NK-92 (cell line): ENCODE data around the gene FBXO10.
"Not testable (repeated sequence)": the region's sequence is repeated elsewhere in the genome, so short reads cannot be mapped to it uniquely, and the experiment has no call there.

Experiments used
- DNase-seq: peaks from one replicate; lab custom pipeline; 2025; ENCODE audit not compliant: unreplicated experiment; lab: John Stamatoyannopoulos, UW

FBXO10 gene, protein sequence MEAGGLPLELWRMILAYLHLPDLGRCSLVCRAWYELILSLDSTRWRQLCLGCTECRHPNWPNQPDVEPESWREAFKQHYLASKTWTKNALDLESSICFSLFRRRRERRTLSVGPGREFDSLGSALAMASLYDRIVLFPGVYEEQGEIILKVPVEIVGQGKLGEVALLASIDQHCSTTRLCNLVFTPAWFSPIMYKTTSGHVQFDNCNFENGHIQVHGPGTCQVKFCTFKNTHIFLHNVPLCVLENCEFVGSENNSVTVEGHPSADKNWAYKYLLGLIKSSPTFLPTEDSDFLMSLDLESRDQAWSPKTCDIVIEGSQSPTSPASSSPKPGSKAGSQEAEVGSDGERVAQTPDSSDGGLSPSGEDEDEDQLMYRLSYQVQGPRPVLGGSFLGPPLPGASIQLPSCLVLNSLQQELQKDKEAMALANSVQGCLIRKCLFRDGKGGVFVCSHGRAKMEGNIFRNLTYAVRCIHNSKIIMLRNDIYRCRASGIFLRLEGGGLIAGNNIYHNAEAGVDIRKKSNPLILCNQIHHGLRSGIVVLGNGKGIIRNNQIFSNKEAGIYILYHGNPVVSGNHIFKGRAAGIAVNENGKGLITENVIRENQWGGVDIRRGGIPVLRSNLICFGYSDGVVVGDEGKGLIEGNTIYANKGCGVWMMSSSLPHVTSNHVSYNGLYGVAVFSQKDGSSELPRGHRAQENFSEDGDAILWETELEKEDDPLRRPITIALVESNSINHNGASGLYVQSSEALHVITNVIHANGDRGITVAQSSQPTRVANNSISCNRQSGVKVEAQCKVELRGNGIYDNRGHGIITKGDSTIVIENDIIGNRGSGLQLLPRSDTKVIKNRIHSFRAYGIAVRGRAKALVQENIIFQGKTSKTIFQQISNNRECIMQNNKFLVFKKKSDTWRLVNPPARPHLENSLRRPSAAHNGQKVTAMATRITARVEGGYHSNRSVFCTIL

DNA sequence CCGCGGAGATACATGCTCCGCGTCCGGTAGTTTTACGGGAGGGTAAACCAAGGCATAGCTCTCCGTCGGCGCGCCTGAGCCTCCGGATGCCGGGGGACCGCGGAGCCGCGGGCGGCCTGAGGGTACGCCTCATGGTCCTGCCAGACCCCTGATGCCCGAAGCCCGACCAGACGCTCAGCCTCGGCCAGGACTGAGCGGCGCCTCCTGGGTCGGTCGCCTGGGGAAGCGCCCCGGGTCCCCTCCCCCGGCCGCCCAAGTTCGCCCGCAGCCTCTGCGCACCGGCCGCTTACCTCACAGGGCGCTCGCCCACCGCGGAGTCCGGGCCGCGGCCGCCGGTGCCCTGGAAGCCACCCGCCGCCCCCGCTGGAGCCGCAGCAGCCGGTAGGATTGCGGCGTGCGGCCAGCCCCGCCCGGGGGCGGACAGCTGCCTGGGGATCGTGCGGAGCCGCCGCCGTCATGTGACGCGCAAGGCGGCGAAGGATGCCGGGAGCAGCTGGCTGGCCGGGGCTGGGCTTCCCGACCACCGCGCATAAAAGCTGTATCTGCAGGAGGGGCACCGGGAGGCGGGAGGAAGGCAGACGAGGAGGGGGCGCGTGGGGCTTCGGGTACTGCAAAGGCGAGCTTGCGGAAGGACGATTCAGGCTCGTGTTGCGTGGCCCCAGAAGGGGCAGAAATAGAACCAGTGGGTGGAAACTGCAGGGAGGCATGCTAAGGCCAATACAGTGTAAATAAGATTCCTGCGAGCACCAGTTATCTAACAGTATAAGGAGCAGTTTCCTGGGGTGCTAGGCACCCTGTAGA is at the start of gene FBXO10:
TSS of gene FBXO10 (minus strand) at position 460 of the 801 bp plus-strand sequence. CDS start 34,612 bp downstream, outside the sequence.
- DNase-seq: no peak

DNA sequence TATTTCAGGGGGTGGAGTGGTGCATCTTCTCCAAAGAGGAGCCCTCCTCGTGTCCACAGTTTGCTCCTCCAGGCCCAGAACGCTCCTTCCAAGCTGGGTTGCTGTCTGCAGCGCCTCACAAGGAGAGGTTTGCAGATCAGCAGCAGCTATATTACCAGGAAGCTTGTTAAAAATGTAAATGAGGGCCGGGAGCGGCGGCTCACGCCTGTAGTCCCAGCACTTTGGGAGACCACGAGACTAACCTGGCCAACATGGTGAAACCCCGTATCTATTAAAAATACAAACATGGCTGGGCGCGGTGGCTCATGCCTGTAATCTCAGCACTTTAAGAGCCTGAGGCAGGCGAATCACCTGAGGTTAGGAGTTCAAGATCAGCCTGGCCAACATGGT is 49.6 kb upstream of the FBXO10 start:
- DNase-seq: no peak

DNA sequence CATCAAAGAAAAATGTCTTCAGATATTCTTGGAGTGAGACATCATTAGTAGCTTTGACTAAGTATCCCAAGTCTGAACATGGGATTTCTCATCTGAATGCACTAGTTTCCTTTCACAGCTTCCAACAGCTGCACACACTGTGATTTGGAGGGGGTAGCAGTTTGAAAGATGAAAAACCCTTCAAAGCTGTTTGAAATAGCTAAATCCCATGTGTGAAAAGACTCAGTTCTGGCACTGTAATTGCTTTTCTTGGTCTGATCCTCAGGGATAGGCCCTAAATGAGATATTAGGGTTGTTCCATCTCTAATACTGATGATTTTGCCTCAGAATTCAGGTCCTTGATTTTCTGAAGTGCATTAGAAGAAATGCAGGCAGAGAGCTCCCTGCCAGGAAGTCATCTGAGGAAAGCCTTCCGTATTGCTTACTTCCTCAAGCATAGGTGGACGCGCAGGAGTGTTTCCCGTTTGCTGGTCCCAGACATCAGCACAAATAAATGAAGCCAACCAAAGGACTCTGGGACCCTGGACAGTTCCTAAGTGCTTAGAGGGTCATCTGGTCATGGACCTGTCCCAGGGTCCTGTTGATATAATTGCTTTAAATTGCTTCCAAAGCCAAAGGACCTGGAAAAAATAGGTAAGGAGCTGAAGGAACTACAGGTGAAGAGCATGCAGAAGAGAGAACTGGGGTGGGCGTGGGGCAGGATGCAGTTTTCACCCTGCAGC is 49.0 kb upstream of the FBXO10 start:
- DNase-seq: no peak

DNA sequence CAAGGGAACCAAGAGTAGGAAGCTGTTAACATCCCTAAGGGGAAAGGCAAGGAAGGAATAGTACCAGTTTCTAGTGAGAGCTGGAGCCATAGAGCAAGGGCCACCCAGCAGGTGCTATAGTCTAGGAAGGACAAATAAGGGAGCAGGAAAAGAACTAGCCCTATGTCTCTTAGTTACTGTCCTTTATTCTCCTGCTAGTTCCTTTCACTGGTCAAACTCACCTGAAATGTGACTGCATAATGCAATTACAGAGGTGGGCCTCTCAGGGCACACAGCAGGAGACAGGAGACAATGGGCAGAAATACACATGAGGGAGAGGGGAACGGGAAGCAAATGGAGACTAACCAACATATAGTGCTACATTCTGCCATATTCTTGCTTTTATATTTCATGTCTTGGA is 47.9 kb upstream of the FBXO10 start:
- no peak for DNase-seq

DNA sequence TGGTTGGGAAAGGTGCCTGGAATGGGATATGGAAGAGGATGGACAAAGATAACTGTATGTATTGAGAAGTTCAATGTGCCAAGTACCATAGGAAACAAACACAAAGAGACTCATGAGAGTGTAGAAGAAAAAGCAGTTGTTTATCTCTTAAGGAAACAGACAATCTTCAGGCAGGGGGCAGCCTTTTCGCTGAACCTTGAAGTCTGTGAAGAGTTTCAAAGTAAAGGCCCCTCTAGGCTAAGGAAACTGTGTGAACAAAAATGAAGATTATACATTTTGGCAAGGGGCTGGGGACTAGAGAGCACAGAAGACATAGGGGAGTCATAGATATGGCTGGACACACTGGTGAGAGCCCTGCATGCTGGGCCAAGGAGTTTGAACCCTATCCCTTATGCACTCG is 47.1 kb upstream of the FBXO10 start:
- no peak for DNase-seq

DNA sequence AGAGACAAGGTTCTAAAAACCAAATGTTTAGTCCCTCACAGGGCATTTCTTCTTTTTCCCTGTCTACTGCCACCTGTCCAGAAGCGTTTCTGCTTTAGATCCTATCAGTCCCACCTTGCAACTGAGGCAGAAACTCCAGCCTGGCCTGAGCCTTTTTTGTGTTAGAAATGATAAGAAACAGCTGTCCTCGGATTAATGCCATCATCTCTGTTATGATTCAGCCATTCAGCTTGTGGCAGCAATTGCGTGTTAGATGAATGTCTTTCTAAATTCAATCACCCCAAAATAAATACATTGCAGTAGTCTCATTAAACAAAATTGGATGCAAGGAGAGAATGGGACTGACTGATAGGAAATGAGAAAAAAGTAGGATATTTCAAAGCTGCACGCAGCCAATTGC is 46.3 kb upstream of the FBXO10 start:
- DNase-seq: no peak

DNA sequence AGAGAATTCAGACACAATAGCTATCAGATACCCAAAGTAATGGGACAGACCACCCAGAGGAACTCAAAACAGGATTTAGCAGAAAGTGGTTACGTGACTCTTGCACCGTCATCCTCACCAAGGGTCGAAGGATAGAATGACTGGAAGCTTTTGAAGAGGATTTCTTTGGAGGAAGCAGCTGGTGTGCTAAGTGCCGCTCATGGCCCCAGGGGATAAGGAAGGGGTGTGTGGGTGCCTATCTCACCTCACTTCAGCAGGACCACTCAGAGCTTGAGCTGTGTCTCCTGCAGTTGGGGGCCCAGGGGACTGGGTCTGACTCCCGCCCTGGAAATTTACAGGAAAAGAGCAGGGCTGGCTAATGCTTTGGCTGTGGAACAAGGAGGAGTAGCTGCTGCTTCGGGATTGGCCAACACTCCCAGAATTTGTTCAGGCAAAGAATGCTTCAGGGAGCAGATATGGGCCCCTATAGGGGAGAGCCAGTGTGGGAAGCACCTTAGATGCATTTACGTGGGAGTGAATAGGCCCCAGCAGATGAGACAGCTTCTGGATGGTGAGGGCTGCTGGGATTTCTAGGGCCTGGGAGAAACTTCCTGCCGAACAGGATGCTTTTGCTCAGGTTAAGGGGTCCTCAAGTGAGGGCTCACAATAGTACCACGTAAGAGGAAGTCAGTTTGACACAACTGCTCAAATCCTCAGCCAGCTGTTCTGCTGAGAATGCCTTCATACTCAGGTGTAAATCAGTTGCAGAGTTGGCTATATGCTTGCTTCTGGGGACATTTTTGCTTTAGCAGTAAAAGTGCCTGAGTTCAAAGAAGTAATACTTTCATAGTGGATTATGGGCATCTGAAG is 45.3 kb upstream of the FBXO10 start:
- DNase-seq: no peak

DNA sequence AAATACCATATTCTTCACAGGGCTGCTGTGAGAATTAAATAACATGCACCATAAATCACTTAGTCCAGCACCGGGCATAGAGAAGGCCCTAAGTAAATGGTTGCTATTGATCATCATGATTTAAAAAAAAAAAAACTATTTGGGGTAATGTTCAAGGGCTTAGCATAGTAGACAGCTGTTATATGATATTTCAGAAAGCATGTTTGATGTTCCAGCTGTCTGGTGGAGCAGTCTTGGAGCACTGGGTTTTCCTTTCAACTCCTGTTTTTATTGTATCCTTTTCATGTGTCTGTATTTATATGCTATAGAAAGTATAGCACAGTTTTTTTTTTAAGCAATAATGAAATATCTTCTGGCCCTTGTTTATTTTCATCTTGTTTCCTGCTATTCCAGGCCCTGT is 44.2 kb upstream of the FBXO10 start:
- DNase-seq: no peak

DNA sequence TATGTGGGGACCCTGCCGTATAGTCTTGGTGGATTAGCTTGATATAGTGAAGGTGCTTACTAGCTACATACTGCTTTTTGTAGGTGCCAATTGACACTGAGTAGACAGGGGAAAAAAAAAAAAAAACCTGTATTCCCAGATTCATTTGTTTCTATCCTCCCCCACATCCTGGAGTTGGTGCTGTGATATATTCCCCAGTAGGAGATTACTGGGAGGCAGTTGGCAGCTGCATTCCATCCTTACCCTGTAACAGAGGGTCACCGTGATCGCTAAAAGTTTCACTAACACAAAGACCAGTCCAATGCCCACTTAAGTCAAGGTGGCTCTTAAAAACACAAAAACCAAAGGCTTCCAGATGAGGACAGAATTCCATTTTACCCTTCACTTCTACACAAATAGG is 43.6 kb upstream of the FBXO10 start:
- DNase-seq: no peak

DNA sequence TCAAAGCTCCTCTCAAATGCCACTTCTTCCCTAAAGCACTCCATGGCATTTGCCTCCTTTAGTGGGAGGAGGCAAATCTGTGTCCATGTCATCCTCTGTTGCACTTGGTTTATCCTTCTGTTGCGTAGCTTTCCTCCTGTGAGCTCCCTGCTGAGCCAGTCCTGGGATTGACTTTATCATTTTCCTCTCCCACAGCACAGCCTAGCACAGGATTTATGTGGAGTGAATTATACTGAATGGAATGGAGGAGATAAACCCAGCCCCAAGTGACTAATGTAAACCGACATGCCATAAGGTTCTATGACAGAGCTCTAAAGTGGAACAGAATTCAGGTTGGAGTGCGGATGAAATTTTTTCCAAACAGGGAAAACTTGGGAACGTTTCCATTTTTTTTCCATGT is 42.6 kb upstream of the FBXO10 start:
- no peak for DNase-seq

DNA sequence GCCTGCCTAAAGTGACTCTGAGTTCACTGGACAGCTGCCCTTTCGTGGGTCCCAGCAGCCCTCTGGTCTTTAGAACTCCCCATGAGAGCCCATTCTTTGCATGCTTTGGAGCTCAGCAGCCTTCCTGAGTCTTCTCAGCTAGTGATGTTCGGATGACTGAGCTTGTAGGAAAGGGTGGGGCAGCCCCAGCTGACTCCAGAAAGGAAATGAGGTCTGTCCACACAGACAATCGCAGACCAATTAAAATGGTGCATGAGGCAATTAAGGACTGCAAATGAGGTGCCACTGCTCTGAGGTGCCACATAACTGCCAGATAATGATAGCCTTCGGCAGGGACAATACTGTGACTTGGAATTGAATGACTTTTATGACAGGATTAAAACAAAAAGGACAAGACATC is 41.7 kb upstream of the FBXO10 start:
- no peak for DNase-seq

DNA sequence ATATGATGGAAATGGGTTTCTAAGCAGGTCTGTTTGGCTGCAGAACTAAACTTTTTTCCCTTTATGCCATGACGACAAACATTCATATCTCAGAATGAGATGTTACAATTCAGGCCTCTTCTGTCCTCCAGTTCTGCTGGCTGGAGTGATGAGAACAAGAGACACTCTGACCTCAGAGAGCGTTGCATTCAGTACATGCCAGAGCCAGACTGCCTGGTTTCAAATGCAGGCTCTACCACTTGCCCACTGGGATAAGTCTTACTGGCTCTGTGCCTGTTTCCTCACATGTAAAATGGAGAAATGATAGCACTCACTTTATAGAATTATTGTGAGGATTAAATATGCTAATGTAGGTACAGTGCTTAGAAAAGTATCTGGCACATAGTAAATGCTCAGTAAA is 41.0 kb upstream of the FBXO10 start:
- no peak for DNase-seq

DNA sequence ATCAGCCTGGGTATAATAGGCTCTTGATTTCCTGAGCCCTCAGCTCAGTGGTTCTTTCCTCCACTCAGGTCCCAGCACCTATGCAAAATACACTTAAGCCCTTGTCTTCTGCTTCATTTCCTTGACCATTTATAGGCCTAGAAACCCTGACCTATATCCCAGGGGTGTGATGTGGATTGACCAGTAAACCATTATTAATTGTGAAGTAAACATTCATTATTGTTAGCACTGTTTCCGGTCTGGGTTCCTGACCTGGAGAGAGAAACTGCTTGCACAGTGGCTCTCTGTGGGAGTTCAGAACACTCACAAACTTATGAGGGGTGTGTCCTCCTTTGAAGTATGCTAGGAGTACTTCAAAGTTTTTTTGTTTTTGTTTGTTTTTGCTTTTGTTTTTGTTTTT is 35.8 kb upstream of the FBXO10 start:
- DNase-seq: no peak

DNA sequence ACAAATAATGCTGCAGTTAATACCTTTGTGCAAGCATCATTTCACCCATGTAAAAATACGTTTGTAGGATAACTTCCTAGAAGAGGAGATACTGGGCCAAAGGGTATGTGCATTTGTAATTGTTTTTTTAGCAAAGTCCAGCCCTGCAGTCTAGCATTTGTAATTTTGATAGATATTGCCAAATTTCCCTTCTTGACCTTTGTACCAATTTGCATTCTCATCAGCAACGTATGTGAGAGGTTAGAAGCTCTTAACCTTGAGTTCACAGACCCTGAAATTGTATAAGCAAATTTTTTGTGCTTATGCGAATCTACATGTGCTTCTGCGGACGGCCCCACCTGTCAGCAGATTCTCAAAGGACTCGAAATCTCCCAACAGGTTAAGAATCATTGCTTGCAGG is 34.8 kb upstream of the FBXO10 start:
- DNase-seq: no peak

DNA sequence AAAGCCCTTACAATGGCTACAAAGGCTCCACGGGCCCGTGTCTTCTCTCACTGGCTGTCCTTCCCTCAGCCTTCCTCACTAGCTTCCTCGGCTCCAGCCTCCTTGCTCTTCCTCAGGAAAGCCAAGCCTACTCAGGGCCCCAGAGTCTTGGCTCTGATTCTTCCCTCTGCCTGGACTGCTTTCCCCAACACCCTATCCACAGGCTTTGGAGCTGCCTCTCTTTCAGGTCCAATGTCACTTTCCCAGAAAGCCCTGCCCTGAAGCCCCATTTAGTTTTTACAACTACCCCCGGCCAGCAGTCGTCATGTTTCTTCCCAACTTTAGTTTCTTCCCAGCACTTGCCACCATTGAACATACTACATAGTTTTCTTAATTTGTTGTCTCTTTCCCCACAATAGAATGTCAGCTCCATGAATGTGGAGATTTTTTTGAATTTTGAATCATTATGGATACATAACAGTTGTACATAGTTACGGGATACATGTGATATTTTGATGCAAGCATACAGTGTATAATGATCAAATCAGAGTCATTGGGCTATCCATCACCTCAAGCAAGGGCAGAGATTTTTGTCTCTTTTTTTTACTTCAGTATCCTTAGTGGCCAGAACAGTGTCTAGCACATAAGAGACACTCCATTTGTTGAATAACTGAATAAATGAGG is 33.7 kb upstream of the FBXO10 start:
- no peak for DNase-seq

DNA sequence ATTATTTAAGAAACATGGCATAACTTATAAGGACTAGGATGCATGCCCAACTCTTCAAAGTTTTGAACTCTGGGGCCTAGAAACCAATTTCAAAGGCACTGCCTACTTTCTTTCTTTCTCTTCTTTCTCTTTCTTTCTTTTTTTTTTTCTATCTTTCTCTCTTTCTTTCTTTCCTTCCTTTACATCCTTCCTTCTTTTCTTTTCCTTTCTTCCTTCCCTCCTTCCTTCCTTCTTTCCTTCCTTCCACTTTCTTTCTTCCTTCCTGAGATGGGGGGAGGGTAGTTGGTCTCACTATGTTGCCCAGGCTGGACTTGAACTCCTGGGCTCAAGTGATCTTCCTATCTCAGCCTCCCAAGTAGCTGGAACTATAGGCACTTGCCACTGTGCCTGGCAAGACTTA is 32.1 kb upstream of the FBXO10 start:
- no peak for DNase-seq

DNA sequence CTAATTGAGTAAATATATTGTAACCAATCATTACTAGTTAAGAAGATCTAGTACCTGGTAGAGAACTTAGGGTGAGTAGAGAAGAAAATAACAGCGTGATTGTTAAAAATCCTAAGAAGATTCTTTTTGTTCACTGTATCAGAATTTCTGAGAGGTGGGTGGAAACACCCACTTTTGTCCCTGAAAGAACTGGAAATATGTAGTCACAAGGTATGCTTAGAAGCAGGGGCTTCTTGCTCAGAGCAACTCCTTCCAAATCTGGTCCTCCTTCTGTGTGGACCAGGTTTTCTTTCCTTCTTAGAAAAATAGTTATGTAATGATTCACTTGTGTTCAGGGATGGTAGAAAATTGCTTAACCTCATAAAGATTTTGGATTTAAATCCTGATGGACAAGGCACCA is 28.1 kb upstream of the FBXO10 start:
- DNase-seq: no peak

DNA sequence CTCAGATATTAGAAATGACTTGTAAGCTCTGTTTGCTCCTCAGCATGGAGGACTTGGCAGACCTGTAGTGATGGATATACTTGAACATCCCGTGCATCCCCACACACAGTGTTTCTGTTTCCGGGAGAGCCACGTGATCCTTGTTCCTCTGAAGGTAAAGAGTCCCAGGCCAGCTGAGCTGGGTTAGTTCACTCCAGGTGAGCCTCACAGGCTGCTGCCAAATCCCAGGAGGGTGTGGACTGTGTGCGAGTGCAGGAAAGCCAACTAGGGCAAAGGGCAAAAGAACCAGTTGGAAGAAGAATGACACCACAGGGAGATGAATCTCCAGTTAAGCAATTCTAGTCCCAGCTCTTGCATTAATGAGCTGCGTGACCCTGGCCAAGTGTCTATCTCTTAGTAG is 26.6 kb upstream of the FBXO10 start:
- DNase-seq: no peak

DNA sequence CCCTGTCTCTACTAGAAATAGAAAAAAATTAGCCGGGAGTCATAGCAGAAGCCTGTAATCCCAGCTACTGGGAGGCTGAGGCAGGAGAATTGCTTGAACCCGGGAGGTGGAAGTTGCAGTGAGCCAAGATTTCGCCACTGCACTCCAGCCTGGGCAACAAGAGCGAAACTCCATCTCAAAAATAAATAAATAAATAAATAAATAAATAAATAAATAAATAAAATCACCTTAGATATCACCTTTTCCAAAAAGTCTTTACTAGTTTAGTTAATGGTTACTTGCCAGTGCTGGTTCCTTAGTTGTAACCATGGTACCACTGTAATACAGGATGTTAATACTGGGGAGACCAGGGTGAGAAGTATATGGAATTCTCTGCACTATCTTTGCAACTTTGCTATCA is 25.9 kb upstream of the FBXO10 start:
- not testable (repeated sequence) for DNase-seq
